Kidney tubule cell (primary cell): Measurements from ENCODE around the gene VILL.
A peak's percentile ranks its signal among the peaks of the same experiment; 100 is the strongest.
"Not testable (repeated sequence)": the region's sequence is repeated elsewhere in the genome, so short reads cannot be mapped to it uniquely, and the experiment has no call there.

Source experiments
- DNase-seq: peaks from one replicate; pipeline ENCODE4 v3.0.0-alpha.2; 2018; ENCODE audit warnings: low spot score

VILL gene

DNA sequence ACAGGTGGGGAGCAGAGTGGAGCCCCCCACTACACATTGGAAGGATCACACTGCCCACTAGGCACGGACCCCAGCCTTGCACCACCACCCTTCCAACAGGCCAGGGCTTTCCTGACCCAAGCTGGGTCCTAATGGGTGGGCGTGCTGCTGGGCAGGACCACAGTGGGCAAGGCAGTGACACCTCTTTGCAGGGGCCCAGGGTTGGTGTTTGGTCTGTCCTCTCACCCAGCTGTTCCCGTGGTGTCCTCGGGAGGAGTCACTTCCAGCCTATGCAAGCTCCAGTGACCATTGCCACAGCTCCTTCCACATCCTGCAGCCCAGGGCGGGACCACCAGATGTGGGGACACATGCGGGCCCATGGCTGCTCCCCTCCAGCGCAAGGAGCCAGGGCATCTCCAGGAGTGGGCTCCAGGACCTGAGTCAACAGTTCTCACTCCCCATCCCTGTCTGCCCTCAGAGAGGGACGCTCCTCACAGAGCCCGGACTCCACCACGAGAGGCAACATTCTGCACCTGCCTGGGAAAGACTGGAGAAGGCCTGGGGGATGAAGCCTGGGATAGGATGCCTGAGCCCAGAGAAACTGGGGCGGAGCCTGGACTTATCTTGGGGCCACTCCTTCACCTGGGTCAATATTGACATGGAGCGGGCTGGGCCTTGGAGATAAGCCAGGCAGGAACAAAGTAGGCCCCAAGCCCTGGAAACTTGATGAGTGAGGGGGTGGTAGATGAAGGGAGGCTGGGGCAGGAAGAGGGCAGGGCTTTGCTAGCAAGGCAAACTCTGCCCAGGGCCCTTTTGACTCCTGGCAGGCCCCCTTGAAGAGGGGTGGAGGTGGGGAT, 3.9 kb upstream of the VILL start:
- DNase-seq, result no peak

DNA sequence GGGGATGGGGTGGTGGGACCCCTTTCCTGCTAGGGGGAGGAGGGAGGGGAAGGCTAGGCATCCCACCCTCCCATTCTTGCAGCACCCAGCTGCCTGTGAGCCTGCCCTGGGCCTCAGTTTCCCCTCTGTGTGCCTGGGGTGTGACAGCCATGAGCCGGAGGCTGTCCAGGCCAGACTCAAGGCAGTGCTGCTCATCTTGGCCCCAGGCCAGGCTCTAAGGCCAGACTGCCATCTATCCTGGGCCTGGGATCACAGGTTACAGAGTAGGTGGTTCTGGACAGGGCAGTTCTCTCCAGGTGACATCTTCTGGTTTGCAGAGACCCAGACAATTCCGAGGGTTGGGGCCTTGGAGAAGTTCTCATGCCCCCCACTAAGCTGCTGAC, 3.3 kb upstream of the VILL start:
- DNase-seq, result no peak

- no peak for DNase-seq
Measured at GRCh38 chr3:37987751-37988179, 2.8 kb upstream of the VILL start.

GRCh38 chr3:37988376-37988775, 2.2 kb upstream of the VILL start:
- DNase-seq, result not testable (repeated sequence)

GRCh38 chr3:37988931-37989525, 1.6 kb upstream of the VILL start:
- DNase-seq, result no peak

DNA sequence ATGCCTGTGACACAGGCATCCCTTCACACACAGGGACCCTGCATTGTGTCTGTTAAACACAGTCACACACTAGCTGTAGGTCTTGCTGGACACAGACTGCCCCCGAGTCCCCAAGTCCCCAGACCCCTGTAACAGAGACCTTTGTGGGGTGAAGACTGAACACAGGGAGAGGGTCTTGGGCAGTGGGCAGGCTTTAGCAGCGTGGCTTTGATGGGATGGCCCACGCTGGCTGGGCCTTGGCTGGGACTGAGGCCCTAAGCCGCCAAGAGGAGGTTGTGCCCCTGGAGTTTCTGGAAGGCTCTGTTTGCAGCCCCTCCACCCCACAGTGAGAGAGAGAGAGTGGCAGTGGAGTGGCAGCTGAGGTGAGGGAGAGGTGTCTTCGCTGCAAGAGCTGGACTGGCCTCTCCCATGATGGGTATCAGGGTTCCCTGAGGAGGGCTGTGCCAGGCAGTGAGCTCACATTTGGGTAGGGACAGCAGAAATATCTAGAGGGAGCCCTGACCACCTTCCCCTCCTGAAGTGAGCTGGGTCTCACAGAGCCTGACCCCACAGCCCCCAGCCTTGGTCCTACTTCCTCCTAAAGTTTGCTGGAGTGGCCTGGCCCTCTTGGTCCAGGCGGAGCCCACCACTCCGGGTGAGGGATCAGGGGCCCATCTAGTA, 635 bp upstream of the VILL start:
- no peak for DNase-seq

GRCh38 chr3:37991109-37991508, 523 bp downstream of the VILL start:
- DNase-seq, result no peak

GRCh38 chr3:37991823-37992222, 1.2 kb downstream of the VILL start:
- no peak for DNase-seq

GRCh38 chr3:37992271-37993066, 1.9 kb downstream of the VILL start:
- DNase-seq, result peak; percentile 37

- no peak for DNase-seq
Measured at GRCh38 chr3:37993067-37993455, 2.5 kb downstream of the VILL start.

DNA sequence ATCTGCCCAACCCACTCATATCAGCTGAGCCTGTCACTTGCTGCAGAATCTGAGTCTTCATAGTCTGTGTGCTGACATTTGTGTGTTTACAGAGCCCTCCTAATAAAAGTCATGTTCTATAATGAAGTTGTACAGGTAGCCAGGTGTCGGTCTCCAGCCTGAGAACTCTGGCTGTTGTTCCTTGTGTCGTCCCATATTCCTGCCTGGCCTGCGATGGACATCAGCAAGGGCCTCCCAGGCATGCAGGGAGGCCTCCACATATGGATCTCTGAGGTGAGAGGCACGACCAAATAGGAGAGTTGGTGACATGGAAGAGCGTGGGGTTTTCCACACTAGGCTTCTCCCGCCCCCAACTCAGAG, 2.9 kb downstream of the VILL start:
- DNase-seq, result no peak

GRCh38 chr3:37993820-37994638, 3.4 kb downstream of the VILL start:
- DNase-seq, result peak; percentile 76

DNA sequence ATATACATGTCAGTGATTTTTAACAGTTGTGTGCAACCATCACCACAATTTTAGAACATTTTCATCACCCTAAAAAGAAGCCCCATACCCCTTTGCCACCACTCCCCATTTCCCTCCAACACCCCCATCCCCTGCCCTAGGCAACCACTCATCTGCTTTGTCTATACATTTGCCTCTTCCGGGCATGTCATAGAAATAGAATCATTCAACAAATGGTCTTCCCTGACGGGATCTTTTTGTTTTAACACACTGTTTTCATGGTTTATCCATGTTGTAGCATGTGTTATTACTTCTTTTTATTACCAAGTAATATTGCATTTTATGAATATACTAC, 4.0 kb downstream of the VILL start:
- DNase-seq, result no peak

DNA sequence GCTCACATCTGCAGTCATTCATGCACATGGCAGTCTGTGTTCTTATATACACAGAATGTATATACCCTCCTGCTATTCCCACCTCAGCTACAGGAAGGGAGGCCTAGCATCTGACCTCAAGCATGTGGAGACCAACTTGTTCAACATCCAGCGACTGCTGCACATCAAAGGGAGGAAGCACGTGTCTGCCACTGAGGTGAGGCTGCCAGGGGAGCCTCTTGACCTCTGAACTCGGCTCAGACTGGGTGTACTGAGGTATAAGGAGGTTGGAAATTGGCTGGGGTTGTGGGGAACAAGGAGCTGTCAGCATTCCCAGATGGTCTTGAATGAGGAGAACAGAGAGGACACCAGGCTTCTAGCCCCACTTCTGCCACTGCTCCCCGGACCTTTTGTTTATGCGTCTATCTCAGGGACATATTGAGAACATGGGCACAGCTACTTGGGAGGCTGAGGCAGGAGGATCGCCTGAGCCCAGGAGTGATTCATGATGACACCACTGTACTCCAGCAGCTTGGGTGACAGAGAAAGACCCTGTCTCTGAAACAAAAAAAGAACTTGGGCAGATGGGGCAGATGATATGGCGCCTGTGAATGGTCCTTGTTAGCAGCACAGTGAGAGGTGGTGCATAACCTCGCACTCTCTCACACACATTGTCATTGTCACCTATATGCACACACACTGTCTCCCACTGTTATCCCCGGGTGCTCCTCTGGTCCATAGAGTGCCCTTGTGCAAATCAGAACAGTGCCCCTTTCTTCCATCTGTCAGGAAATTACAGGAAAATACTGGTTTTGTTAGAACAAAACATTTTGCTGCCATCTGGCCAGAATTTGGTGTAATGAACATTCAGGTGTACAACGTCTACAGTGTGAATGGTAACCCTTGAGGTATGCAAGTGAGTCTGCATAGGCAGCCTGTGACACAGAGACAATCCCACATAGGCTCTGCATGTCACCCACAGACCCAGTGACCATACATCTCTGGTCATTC, 5.4 kb downstream of the VILL start:
- DNase-seq, result no peak

DNA sequence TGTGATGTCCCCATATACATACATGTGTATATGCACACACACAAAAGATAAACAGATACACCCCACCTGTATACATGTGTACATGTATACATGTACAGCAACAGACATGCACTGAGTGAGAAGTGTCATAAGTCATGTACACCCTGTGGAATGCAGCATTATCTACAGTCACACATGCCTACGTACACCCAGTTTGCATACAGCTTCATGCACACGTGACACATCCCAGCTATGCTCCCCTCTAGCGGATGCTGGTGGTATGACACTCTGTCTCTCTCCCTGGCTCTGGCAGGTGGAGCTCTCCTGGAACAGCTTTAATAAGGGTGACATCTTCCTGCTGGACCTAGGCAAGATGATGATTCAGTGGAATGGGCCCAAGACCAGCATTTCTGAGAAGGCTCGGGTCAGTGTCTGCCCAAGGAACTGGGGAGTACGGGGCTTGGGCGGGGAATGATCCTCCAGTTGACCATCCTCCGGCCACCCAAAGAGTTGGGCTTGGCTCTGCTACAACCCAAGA, 6.3 kb downstream of the VILL start:
- peak; percentile 89 for DNase-seq

- no peak for DNase-seq
Measured at GRCh38 chr3:37997342-37997741, 6.8 kb downstream of the VILL start.

GRCh38 chr3:37997791-37998370, 7.3 kb downstream of the VILL start:
- DNase-seq, result no peak

GRCh38 chr3:37999836-38000235, 9.2 kb downstream of the VILL start:
- DNase-seq, result no peak

DNA sequence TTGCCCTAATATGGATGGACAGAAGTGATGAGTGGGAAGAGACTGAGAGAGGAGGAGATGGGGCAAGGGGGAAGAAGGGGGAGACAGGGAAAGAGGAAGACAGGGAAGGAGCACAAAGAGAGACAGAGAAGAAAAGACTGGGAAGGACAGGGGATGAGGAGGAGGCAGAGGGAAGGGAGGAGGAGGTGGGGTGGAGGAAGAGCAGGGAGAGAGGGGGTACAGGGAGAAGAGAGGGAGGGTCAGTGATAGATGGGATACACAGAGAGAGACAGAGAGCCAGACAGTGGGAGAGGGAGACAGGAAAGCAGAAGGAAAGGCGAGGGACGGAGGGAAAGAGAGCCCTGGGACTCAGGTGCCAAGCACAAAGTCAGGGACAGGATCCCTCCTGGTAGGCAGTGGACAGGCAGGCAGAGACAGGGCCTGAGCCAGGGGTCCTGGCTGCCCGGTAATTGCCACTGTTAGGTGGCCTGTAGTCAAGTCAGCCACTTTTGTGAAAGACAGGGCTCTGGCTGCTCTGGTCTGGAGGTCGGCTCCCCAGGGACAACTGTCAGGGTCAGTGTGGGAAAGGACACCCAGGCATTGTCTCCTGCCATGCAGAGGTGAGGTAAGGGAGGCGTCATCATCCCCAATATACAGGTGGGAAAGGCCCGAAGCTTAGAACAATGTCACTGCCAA, 9.8 kb downstream of the VILL start:
- DNase-seq, result no peak
